Lower leg skin (tissue), 3 donors: ENCODE data around the gene ZNF562.

Source experiments
- CTCF ChIP-seq, 3 donors: fragments of 450-650 bp; IDR thresholded peaks; one replicate each; pipeline ENCODE4 v1.5.1; 2016; ENCODE audit warnings: antibody characterized with exemption in 3 of 3, mild to moderate bottlenecking in 3 of 3, moderate library complexity in 2 of 3
- POLR2A ChIP-seq, 2 donors: fragments of 450-650 bp; IDR thresholded peaks; one replicate each; pipeline ENCODE4 v1.6.1; 2016 to 2017; ENCODE audit warnings: antibody characterized with exemption in 2 of 2, mild to moderate bottlenecking in 1 of 2, moderate library complexity in 1 of 2

- TF ChIP-seq CTCF (IDR thresholded peaks at IDR 0.05) (no peak), POLR2A (IDR thresholded peaks at IDR 0.05) (no peak)
Observed at GRCh38 chr19:9641810-9642209, 33.1 kb downstream of the ZNF562 start.
